Renal cortex interstitium (tissue), 11 donors: Measurements from ENCODE around the gene MYO7B. TPM values are rescaled to one million over a fixed set of nuclear protein-coding genes. Genes with fewer than 3 reads are reported as not detected.

Experiments used
- DNase-seq, 11 donors: peaks; one replicate each; pipeline ENCODE4 v3.0.0-alpha.2; 2013; ENCODE audit warnings: low read depth in 9 of 11, low spot score in 4 of 11; ENCODE audit errors: extremely low read depth in 1 of 11
- polyA plus RNA-seq, 3 donors: library from polyadenylated mRNA; unstranded; fragments of 120-200 nt; gene quantifications; one replicate each; pipeline ENCODE4 v1.2.1, GENCODE V29; 2013; ENCODE audit not compliant: insufficient read length in 3 of 3

Gene MYO7B
- polyA plus RNA-seq, 3 donors: 20.6 to 33.3 (median 22.2) TPM

- DNase-seq: no peak
These were observed 75.8 kb downstream of the MYO7B start for GRCh38 chr2:127611076-127611925.

- no peak for DNase-seq
These were observed 76.8 kb downstream of the MYO7B start for GRCh38 chr2:127612111-127612822.

GRCh38 chr2:127614246-127614645 lies 78.8 kb downstream of the MYO7B start:
- no peak for DNase-seq

- DNase-seq: no peak
These were observed 79.2 kb downstream of the MYO7B start for GRCh38 chr2:127614731-127615130.

GRCh38 chr2:127615511-127616166 lies 80.2 kb downstream of the MYO7B start:
- no peak for DNase-seq

- DNase-seq: no peak
These were observed 83.2 kb downstream of the MYO7B start for GRCh38 chr2:127618551-127619202.

- no peak for DNase-seq
These were observed 83.7 kb downstream of the MYO7B start for GRCh38 chr2:127619203-127619590.

- DNase-seq: no peak
These were observed 84.6 kb downstream of the MYO7B start for GRCh38 chr2:127619877-127620705.

- DNase-seq: no peak
These were observed 85.4 kb downstream of the MYO7B start for GRCh38 chr2:127620866-127621265.

GRCh38 chr2:127621981-127622431 lies 86.5 kb downstream of the MYO7B start:
- DNase-seq: no peak

GRCh38 chr2:127622561-127623387 lies 87.3 kb downstream of the MYO7B start:
- no peak for DNase-seq

- DNase-seq: no peak
These were observed 88.2 kb downstream of the MYO7B start for GRCh38 chr2:127623388-127624319.

- DNase-seq: no peak
These were observed 88.9 kb downstream of the MYO7B start for GRCh38 chr2:127624320-127624755.

GRCh38 chr2:127624756-127625571 lies 89.5 kb downstream of the MYO7B start:
- no peak for DNase-seq

GRCh38 chr2:127625572-127625951 lies 90.1 kb downstream of the MYO7B start:
- no peak for DNase-seq

GRCh38 chr2:127626175-127626574 lies 90.7 kb downstream of the MYO7B start:
- no peak for DNase-seq
